ENCODE data around the gene ISL2. TPM values are rescaled to one million over a fixed set of nuclear protein-coding genes. Genes with fewer than 3 reads are reported as not detected.
A peak's percentile ranks its signal among the peaks of the same experiment; 100 is the strongest.
"Not testable (repeated sequence)": the region's sequence is repeated elsewhere in the genome, so short reads cannot be mapped to it uniquely, and the experiment has no call there.

ISL2 gene
- total RNA-seq (2021; fragmentation: NEBNext Ultra II Directional; extraction: Animal tissue kit (Norgen Biotek cat#: 25700)) = 1 to 10 TPM; 3.7 to 6.6 (median 5.0) TPM
- long read RNA-seq, transcript ISL2-201 (6 exons, 1,881 nt) = major isoform, 5 of 11 reads
- long read RNA-seq, partial matches to known transcripts = 2 of 11 reads
- long read RNA-seq, other reads (novel, unspliced or antisense) = 2 of 11 reads

- Mint-ChIP-seq H3K27me3 (ENCODE audit: insufficient read depth) (peaks cover 5% of the 10 kb centered on the region; the same call in 1 of the 2 replicates), H3K36me3 (ENCODE audit: low read depth) (peaks cover 13% of the 10 kb centered on the region), H3K4me1 (ENCODE audit: low read depth) (peaks cover 38% of the 10 kb centered on the region), H3K9me3 (no peaks in the 10 kb centered on the region), H3K27ac (peak within 1 kb of the TSS; percentile 94), H3K4me3 (peak within 1 kb of the TSS; percentile 97)
- TF ChIP-seq CTCF (IDR thresholded peaks at IDR 0.05) = no peak
- DNase-seq = peak; percentile 95
These were observed at the start of gene ISL2 for GRCh38 chr15:76336254-76337058. TSS of gene ISL2 (plus strand) at chr15:76336773. CDS start at chr15:76336884, 111 bp downstream.

DNA sequence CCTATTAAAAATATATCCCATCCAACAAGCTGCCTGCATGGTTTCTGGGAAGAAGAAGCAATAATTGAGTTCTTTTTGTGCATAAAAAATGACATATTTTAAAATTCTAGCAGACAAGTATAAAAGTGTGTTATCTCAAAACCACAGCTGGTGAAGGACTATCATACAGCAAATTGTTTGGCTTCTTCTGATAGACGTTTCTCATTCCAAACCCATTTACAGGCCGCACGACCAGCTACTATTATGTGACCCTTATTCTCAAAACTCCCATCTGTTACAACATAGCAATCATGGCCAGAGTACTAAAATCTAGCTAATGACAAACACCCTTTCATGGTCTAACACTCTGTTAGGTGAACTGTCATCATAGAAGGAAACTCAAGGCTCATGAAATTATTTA lies 47.0 kb upstream of the ISL2 start:
- Mint-ChIP-seq H3K36me3 (ENCODE audit: low read depth) (peaks cover 9% of the 10 kb centered on the region), H3K4me1 (ENCODE audit: low read depth) (peaks cover 36% of the 10 kb centered on the region), H3K27ac (no peak overlapping the region), H3K27me3 (ENCODE audit: insufficient read depth) (no peaks in the 10 kb centered on the region), H3K9me3 (no peaks in the 10 kb centered on the region), H3K4me3 (no peak overlapping the region)
- no peak for DNase-seq
- no peak for TF ChIP-seq CTCF (IDR thresholded peaks at IDR 0.05)

DNA sequence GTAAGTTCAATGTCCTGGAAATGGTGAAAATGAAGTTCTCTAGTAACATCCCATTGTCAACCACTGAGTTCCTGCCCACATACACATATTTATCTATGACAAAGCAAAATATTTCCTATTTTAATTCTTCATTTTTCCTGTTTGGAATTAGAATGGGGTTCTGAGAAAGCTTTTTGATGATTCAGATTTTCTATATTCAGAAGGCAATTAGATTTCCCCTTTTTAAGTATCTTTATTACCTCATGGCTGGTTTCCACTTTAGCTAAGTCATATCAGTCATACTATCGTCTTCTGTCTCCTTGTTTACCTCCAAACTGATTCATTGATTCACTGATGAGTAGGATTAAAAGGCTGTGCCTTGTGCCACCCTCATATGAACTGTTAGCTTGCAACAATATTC lies 43.2 kb upstream of the ISL2 start:
- DNase-seq = peak; percentile 41
- Mint-ChIP-seq H3K9me3 (no peaks in the 10 kb centered on the region), H3K4me1 (ENCODE audit: low read depth) (peaks cover 32% of the 10 kb centered on the region), H3K27ac (peak overlapping the region; percentile 50), H3K4me3 (peak overlapping the region; percentile 5; the same call in 1 of the 2 replicates), H3K36me3 (ENCODE audit: low read depth) (peaks cover 5% of the 10 kb centered on the region), H3K27me3 (ENCODE audit: insufficient read depth) (no peaks in the 10 kb centered on the region)
- TF ChIP-seq CTCF (IDR thresholded peaks at IDR 0.05) = no peak

DNA sequence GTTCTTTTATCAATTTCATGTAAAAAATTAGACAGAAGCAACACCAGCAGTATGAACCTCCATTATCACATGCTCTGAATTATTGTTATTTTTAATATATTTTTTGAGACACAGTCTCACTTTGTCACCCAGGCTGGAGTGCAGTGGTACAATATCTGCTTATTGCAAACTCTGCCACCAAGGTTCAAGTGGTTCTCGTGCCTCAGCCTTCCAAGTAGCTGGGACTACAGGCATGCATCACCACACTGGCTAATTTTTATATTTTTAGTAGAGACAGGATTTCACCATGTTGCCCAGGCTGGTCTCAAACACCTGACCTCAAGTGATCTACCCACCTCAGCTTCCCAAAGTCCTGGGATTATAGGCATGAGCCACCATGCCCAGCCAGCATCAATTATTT lies 42.1 kb upstream of the ISL2 start:
- not testable (repeated sequence) for H3K36me3 Mint-ChIP-seq (ENCODE audit: low read depth); DNase-seq; H3K9me3 Mint-ChIP-seq; H3K4me3 Mint-ChIP-seq; H3K27ac Mint-ChIP-seq; H3K27me3 Mint-ChIP-seq (ENCODE audit: insufficient read depth)
- H3K4me1 Mint-ChIP-seq (ENCODE audit: low read depth) = peaks cover 32% of the 10 kb centered on the region

DNA sequence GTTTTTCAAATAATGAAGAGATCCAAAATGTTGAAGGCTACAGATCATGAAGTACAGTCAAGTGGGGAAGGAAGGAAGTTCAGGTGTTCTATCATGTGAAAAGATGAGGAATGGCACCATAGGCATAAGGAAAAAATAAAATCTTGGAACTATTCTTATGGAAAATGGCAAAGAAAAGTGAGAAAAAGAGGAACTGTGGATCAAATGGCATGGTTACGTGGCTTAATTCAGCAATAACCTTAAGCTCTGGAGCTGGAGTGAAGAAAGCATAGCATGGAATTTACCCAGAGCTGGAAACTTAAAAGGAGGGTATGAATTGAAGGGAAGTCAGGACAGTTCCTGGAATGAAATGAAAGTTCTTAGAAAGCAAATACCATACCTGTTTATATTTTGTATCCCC lies 39.7 kb upstream of the ISL2 start:
- Mint-ChIP-seq H3K27ac (no peak overlapping the region), H3K4me3 (no peak overlapping the region)

DNA sequence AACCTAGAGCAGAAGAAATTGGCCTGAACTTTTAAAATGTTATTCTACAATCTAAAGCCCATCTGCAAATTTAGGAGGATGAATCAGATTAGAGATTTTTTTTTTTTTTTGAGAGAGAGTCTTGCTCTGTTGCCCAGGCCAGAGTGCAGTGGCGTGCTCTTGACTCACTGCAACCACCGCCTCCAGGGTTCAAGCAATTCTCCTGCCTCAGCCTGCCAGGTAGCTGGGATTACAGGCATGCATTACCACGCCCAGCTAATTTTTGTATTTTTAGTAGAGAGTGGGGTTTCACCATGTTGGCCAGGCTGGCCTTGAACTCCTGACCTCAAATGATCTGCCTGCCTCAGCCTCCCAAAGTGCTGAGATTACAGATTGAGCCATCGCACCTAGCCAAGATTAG lies 38.6 kb upstream of the ISL2 start:
- H3K4me1 Mint-ChIP-seq (ENCODE audit: low read depth) = peaks cover 18% of the 10 kb centered on the region
- not testable (repeated sequence) for H3K27me3 Mint-ChIP-seq (ENCODE audit: insufficient read depth)

More for the DNA sequence above, 39.7 kb upstream of the ISL2 start:
- Mint-ChIP-seq H3K36me3 (ENCODE audit: low read depth) (no peaks in the 10 kb centered on the region; the same call in none of the 2 replicates), H3K9me3 (no peaks in the 10 kb centered on the region), H3K4me1 (ENCODE audit: low read depth) (peaks cover 29% of the 10 kb centered on the region), H3K27me3 (ENCODE audit: insufficient read depth) (no peaks in the 10 kb centered on the region)
- no peak for DNase-seq
- no peak for TF ChIP-seq CTCF (IDR thresholded peaks at IDR 0.05)

More for the DNA sequence above, 38.6 kb upstream of the ISL2 start:
- not testable (repeated sequence) for H3K27ac Mint-ChIP-seq; H3K9me3 Mint-ChIP-seq; H3K4me3 Mint-ChIP-seq; DNase-seq; H3K36me3 Mint-ChIP-seq (ENCODE audit: low read depth)
